AG09309 (cell line): Measurements from ENCODE around the gene SIRT3.

Source experiments
- DNase-seq: peaks from one replicate; pipeline ENCODE4 v3.0.0-alpha.2; 2010; ENCODE audit warnings: low read depth
- H3K4me3 ChIP-seq: 2 replicates; pipeline ENCODE4 v1.5.1; 2011; ENCODE audit warnings: mild to moderate bottlenecking, low read depth, low read length, moderate library complexity; ENCODE audit not compliant: control insufficient read depth
- CTCF ChIP-seq: IDR thresholded peaks from 2 replicates; pipeline ENCODE4 v1.5.1; 2011; ENCODE audit warnings: mild to moderate bottlenecking, low read depth, low read length, inconsistent platforms; ENCODE audit not compliant: insufficient read depth, control insufficient read depth; ENCODE audit errors: missing control alignments

SIRT3 gene

GRCh38 chr11:215581-216037, 20.5 kb downstream of the SIRT3 start:
- DNase-seq: no peak
- no peak overlapping the region for H3K4me3 ChIP-seq
- no peak for TF ChIP-seq CTCF

DNA sequence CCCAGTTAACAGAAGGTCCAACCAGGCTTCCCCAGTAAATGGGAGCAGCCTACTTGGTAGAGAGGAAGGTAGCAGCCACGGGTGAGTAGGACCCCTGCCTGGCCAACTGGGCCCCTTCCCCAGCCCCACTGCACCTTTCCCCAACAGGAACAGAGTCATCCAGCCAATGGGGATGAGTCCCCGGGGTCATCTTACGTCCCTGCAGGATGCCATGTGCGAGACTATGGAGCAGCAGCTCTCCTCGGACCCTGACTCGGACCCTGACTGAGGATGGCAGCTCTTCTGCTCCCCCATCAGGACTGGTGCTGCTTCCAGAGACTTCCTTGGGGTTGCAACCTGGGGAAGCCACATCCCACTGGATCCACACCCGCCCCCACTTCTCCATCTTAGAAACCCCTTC, 22.1 kb downstream of the SIRT3 start:
- TF ChIP-seq CTCF: no peak
- H3K4me3 ChIP-seq: no peak overlapping the region
- DNase-seq: no peak

- no peak overlapping the region for H3K4me3 ChIP-seq
Measured at GRCh38 chr11:213111-213510, 23.0 kb downstream of the SIRT3 start.

GRCh38 chr11:212150-213100, 23.7 kb downstream of the SIRT3 start:
- no peak overlapping the region for H3K4me3 ChIP-seq
- no peak for DNase-seq
- no peak for TF ChIP-seq CTCF

More at GRCh38 chr11:213111-213510, 23.0 kb downstream of the SIRT3 start:
- TF ChIP-seq CTCF: no peak
- no peak for DNase-seq

- no peak for TF ChIP-seq CTCF
- no peak for DNase-seq
Measured at GRCh38 chr11:211741-212140, 24.4 kb downstream of the SIRT3 start.

DNA sequence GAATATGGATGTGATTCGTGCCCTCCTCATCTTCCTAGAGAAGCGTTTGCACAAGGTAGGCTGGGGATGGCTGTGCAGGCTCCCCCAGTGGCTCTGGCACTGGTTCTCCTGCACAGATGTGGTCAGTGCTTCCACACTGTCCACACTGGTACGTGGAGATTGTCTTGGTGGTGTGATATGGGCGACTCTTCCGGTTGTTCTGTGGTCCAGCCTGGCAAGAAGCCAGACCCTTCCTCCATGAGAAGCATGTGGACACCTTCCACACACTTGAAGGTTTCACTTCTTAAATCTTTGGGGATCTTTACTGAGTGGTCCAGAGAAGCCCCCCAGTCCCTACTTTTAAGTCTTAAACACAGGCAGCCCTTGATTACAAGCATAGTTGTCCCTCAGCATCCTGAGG, 24.8 kb downstream of the SIRT3 start:
- H3K4me3 ChIP-seq: no peak overlapping the region
- no peak for DNase-seq
- no peak for TF ChIP-seq CTCF

More at GRCh38 chr11:211741-212140, 24.4 kb downstream of the SIRT3 start:
- no peak overlapping the region for H3K4me3 ChIP-seq
